SW480 (cell line): ENCODE data around the gene POFUT2.

ENCODE experiments used
- DNase-seq: peaks from one replicate; pipeline ENCODE4 v3.0.0-alpha.2; 2016; ENCODE audit warnings: low spot score

The POFUT2 gene

DNA sequence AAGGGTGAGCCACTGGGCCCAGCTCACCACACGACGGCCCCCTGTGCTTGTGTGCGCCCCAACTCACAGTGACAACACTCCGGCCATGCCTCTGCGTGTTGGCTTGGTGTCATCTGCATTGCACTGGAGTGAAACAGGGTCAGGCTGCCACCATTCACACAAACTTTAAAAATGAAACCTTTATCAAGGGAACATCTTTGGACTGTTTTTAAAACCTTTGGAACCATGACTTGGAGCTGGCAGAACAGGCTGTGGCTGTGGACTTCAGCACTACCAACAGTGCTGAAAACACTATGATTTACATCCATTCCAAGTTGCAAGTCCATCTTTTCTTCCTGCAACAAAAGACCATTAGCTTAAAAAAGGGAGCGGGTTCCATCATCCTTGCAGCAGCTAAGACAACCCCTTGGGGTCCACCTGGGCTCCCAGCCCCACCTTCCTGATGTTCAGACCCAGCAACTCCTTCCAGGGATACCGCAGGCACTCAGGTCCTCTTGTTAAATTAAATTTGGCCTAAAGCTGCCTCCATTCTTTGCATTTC is 25.6 kb downstream of the POFUT2 start:
- DNase-seq, result no peak

DNA sequence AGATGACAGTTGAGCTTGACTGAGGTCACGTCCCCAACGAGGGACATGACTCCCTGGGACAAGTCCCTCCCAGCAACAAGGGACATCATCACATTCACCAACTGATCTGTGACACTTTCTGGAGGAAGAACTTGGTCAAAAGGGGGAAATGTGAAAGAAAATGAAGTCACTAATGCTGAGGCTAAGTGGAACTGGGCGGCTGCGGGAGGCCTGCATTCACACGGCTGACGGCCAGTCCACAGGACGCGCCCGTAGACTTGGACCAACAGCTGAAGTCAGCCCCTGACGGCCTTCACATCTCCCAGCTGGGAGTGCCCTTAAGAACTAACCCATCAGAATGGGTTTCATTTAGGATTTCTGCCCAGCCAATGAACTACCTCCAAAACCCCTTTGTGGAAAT is 26.6 kb downstream of the POFUT2 start:
- DNase-seq, result no peak

GRCh38 chr21:45260191-45260825 is 27.4 kb downstream of the POFUT2 start:
- no peak for DNase-seq

DNA sequence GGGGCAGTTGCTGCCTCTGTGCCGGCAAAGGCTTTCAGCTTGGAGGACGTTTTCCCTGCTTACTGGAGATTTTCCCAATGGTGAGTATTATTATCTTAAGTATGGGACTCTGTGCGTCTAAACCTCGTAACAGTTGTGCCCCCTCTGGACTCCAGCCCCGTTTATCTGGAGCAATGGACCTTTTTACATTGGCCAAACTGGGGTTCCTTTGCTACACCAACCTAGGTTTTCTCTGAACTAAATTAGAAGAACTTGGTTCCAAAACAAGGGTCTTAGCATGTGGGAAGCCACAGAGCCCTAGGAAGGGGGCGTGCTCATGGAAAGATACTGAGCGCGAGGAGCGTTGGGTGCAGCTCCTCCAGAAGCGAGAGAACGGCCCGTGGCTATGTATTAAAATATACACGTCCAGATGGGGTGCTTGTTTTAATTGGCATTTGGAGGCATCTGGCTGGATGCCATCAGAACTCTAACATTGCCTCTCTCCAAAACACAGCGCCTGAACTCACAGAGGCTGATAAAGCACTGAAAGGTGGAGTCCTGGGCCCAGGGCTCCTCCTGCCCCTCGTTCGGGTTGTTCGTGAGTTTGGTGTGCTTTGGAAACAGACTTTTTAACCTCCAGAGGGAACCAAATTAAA is 28.4 kb downstream of the POFUT2 start:
- DNase-seq, result no peak

DNA sequence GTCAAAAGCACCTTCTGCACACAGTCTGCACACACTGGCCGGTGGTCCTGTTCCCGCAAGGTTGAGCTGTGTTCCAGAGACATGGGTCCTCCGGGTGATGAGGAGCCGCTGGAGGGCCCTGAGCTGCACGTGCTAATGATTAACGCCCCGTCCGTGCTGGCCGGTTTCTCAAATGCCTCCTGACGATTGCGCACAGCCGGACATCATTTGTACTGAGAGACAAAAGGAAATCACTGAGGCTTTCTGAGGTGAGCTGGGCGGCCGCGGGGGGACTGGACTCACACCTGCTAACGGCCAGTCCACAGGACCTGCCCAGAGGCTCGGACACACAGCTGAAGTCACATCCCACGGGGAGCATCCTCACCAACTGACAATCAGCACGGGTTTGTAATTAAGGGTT is 29.2 kb downstream of the POFUT2 start:
- DNase-seq, result no peak

DNA sequence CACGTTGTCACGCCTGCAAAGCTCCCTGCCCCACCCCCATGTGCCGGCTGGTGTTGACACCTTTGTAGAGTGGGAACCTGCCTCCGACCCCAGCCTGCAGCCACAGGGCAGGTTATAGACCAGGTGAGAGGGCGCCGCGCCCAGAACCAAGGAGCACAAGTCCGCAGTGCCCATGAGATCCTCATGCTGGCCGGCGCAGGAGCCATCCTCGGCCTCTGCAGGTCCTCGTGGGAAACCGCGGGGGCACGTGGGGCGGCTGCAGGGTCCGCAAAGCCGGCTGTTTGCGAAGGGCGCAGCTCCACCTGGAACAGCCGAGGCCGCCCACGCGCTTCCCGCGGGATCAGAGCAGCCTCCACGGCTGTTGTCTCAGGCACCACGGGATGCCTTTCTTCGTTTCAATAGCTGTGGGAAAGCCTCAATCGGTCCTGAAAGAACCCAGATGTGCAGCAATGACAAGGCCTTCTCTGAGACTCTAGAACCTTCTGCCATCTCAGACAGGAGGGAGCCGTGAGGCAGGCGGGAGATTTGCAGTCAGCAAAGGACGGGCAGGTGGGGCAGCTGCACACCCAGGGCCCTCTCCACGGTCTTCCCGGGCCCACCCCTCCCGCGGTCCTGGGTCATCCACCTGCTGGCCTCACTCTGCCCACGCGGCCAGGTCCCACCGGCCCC is 29.9 kb downstream of the POFUT2 start:
- no peak for DNase-seq

DNA sequence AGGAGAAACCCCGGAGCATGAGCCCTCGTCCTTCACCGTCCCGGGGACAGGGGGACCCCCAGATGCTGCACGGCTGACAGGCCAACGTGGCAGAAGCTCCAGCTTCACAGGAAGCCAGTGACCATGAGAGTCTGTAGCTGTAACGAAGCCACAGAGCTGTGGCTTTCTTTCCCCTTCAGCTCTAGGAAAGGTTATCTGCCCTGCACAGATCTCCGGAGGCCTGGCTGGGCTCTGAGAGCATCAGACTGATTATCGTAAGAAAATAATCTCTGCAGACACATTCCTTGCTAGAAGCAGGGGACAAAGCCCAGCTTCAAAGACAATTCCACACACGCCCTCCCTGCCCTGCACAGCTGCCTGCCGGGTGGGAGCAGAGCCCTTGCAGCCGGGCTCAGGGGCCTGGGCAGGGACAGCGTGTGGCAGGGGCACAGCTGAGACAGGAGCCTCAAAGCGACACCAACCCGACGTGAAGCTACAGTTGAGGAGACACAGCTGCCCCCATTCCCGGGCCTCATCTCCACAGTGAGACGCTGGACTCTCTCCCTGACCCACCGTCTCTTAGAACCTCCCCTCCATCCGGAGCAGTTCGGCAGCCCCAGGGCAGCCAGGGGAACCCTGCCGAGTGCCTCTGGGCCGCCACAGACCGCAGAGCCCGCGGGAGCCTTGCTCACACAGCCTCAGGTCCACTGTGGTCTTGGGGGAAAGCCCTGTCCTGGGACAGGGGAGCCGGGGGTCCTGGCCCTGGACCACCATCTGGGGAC is 30.6 kb downstream of the POFUT2 start:
- DNase-seq, result no peak

GRCh38 chr21:45256021-45256911 is 31.4 kb downstream of the POFUT2 start:
- DNase-seq, result no peak

GRCh38 chr21:45255381-45256020 is 32.2 kb downstream of the POFUT2 start:
- DNase-seq, result peak; percentile 77

DNA sequence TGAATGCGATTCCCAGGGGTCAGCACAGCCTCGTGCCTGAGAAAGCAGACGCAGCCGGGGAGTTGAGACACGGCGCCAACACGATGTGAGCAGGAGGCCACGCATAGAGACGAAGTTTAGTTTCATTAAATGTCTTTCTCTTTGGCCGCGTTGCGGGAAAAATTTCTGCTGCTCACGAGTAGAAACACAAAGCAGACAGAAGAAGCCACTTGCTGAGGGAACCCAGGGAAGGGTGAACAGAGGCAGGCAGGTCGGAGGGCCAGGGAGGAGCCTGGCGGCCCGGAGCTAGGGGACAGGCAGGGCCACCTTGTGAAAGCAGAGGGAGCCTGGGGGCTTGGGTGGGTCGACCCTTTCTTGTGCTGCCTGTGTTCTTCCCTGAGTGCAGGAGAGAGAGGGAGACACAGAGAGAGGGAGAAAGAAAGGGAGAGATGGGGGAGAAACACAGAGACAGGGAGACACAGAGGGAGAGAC is 33.2 kb downstream of the POFUT2 start:
- no peak for DNase-seq

- DNase-seq, result no peak
These were observed 33.8 kb downstream of the POFUT2 start for GRCh38 chr21:45253633-45254459.

DNA sequence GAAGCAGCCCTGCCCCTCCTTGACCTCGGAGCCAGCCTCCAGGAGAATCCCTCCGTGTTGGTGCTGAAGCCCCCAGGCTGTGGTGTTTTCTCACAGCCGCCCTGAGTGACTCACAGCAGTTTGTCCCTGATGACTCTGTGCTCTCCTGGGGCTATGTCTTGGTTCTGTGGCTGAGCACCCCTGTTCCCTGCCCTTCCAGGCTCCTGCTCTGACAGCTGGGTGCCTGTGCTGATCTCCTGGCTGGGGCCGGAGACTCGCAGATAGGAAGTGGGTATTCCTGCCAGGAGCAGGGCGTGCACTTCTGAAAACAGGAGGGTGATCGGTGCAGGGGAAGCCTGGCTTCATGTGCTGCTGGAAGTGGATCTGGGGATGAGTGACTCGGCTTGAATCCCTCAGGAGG is 34.5 kb downstream of the POFUT2 start:
- no peak for DNase-seq

DNA sequence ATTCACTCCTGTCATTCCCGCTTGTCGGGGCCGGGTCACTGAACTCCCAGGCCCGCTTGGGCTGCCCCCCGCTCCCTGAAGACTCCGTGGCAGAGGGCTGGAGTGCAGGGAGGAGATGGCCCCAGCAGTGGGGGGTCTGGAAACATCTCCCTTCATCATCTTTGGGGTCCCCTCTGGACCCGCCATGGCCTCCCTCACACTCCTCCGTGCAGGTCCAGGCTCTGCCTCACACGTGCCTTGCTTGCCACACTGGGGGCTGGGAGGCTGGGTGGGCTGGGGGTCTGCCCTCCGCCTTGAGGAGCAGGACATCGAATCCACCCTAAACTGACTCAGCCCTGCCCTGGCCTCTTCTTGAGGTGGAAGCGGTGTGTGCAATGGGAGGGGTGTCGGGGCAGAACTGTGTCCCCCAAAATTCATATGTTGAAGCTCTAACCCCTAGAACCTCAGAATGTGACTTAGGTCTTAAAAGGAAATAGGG is 35.2 kb downstream of the POFUT2 start:
- no peak for DNase-seq

DNA sequence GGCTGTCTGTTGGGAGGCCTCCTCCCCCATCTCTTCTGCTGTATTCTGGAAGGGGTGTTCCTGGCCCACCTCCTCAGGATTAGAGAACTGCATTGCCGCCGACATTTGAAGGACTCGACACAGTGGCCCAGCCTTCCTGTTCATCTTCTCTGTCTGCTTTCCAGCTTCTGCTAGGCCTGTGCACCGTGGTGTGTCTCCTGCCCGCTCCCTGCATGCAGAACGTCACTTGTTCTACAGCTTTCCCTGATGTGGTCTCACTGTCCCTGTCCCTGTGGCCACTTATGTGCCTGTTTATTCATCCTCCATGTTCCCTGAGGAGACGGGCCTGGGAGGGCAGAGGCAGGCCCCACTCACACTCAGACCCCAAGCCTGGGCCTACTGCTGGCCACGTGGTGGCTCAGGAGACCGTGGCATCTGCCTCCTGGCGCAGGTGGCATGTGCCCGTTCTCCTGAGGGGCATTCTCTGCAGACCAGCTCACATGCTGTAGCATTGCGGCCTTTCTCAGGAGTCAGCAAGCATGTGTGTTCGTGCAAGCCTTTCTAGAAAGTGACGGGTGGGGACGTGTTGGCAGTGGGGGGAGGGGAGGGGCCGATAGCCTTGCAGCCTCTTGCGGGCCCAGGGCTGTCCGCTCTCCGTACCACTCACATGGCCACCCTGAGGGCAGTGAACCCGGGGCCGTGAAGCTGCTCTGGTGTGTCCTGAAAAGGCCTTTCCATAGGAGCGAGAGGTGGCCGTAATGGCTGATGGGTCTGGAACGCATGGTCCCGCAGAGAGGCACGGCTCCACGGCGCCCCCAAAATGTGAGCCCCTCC is 35.9 kb downstream of the POFUT2 start:
- DNase-seq, result no peak

- DNase-seq, result no peak
These were observed 36.6 kb downstream of the POFUT2 start for GRCh38 chr21:45250914-45251634.

DNA sequence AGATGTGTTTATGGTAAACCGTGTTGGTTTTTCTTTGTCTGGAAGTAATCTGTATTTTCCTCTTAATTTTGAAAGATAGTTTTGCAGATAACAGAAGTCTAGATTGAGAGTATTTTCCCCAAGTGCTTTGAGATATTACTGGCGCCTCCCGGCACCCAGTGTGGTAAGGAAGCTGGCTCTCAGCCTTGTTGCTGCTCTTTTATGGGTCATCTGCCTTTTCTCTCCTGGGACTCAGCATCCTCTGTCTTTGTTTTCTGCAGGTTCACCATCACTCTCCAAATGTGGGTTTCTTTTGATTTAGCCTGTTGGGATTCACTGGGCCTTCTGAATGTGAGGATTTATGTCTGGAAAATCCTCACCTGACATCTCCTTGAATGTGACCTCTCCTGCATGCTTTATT is 37.4 kb downstream of the POFUT2 start:
- DNase-seq, result no peak

DNA sequence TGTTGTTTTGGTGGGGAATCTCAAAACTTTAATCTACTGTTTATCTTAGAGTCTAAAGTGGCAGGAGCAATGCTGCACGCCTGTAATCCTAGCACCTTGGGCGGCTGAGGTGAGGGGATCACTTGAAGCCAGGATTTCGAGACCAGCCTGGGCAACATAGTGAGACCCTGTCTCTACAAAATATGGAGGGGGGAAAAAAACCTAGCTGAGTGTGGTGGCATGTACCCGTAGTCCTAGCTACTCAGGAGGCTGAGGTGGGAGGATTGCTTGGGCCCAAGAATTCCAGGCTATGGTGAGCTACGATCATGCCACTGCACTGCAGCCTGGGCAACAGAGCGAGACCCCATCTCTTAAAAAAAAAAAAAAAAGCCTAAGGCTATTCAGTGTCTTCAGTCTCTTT is 38.1 kb downstream of the POFUT2 start:
- no peak for DNase-seq

GRCh38 chr21:45248893-45249381 is 38.8 kb downstream of the POFUT2 start:
- DNase-seq, result peak; percentile 21
